ENCODE data around the gene TRIM71. TPM values are rescaled to one million over a fixed set of nuclear protein-coding genes. Genes with fewer than 3 reads are reported as not detected.
A peak's percentile ranks its signal among the peaks of the same experiment; 100 is the strongest.

Gene TRIM71
- total RNA-seq, 1 donor from 2014 or later = 117 TPM

DNA sequence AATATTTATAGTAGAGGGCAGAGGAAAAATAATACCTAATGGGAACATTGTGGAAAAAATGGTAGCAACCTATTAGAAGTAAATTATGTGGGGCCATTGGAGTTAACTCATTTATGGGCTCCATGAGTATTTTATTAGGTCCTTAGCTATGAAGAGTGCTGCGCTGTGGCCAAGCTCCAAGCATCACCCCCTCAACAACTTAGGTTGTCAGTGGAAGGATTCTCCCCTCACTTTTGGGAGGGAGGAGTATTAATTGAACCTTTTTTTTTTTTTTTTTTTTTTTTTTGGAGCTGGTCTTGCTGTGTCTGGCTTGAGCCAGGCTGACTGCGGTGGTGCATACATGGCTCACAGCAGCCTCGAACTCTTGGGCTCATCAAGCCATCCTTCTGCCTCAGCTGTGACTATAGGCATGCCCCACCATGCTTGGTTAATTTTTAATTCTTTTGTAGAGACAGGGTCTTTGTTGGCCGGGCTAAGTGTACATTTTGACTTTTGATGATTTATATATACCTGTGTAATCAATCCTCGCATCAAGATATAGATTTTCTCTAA, 45.2 kb downstream of the TRIM71 start:
- peak overlapping the region; percentile 30 for H3K27ac Mint-ChIP-seq (ENCODE audit: unreplicated experiment)
- H3K4me3 Mint-ChIP-seq (ENCODE audit: unreplicated experiment) = peak overlapping the region; percentile 7
- H3K4me1 Mint-ChIP-seq (ENCODE audit: low read depth, unreplicated experiment) = peaks cover 64% of the 10 kb centered on the region
- TF ChIP-seq, protein P1, sequence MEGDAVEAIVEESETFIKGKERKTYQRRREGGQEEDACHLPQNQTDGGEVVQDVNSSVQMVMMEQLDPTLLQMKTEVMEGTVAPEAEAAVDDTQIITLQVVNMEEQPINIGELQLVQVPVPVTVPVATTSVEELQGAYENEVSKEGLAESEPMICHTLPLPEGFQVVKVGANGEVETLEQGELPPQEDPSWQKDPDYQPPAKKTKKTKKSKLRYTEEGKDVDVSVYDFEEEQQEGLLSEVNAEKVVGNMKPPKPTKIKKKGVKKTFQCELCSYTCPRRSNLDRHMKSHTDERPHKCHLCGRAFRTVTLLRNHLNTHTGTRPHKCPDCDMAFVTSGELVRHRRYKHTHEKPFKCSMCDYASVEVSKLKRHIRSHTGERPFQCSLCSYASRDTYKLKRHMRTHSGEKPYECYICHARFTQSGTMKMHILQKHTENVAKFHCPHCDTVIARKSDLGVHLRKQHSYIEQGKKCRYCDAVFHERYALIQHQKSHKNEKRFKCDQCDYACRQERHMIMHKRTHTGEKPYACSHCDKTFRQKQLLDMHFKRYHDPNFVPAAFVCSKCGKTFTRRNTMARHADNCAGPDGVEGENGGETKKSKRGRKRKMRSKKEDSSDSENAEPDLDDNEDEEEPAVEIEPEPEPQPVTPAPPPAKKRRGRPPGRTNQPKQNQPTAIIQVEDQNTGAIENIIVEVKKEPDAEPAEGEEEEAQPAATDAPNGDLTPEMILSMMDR (IDR thresholded peaks at IDR 0.05; ENCODE audit: partially characterized antibody, unreplicated experiment) = no peak
- H3K36me3 Mint-ChIP-seq (ENCODE audit: unreplicated experiment) = no peaks in the 10 kb centered on the region
- H3K9me3 Mint-ChIP-seq (ENCODE audit: unreplicated experiment) = peaks cover 20% of the 10 kb centered on the region
- H3K27me3 Mint-ChIP-seq (ENCODE audit: unreplicated experiment) = peaks cover 17% of the 10 kb centered on the region
- no peak for DNase-seq

- TF ChIP-seq, protein P1 (IDR thresholded peaks at IDR 0.05; ENCODE audit: partially characterized antibody, unreplicated experiment) = no peak
- Mint-ChIP-seq H3K4me1 (ENCODE audit: low read depth, unreplicated experiment) (peaks cover 79% of the 10 kb centered on the region), H3K4me3 (ENCODE audit: unreplicated experiment) (peak overlapping the region; percentile 46), H3K27ac (ENCODE audit: unreplicated experiment) (peak overlapping the region; percentile 80), H3K36me3 (ENCODE audit: unreplicated experiment) (no peaks in the 10 kb centered on the region), H3K27me3 (ENCODE audit: unreplicated experiment) (peaks cover 17% of the 10 kb centered on the region), H3K9me3 (ENCODE audit: unreplicated experiment) (peaks cover 16% of the 10 kb centered on the region)
- no peak for DNase-seq
Measured at GRCh38 chr3:32865383-32865782, 47.6 kb downstream of the TRIM71 start.

GRCh38 chr3:32866533-32866932, 48.7 kb downstream of the TRIM71 start:
- TF ChIP-seq, protein P1 (IDR thresholded peaks at IDR 0.05; ENCODE audit: partially characterized antibody, unreplicated experiment) = no peak
- Mint-ChIP-seq H3K27ac (ENCODE audit: unreplicated experiment) (peak overlapping the region; percentile 70), H3K9me3 (ENCODE audit: unreplicated experiment) (peaks cover 20% of the 10 kb centered on the region), H3K4me1 (ENCODE audit: low read depth, unreplicated experiment) (peaks cover 87% of the 10 kb centered on the region), H3K36me3 (ENCODE audit: unreplicated experiment) (no peaks in the 10 kb centered on the region), H3K27me3 (ENCODE audit: unreplicated experiment) (peaks cover 20% of the 10 kb centered on the region), H3K4me3 (ENCODE audit: unreplicated experiment) (peak overlapping the region; percentile 36)
- no peak for DNase-seq

DNA sequence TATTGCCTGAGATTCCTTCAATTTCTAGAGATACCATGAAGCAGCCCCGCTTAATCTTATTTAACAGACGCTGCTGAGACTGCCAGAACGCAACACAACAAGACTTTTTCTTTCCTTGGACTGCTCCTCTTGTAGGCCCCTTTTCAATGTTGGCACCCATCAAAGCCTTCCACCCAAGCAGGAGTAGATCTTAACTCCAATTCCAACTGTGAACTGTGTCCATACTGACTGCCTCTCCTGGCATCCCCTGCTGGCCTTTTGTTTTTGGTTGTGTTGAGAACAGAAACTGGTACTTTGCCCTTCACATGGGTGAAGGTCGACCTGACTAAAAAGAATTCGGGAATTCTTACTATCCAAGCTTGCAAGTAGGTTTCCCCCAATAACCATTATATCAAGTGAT, 50.2 kb downstream of the TRIM71 start:
- peaks cover 22% of the 10 kb centered on the region for H3K27me3 Mint-ChIP-seq (ENCODE audit: unreplicated experiment)
- TF ChIP-seq, protein P1 (IDR thresholded peaks at IDR 0.05; ENCODE audit: partially characterized antibody, unreplicated experiment) = no peak
- H3K27ac Mint-ChIP-seq (ENCODE audit: unreplicated experiment) = peak overlapping the region; percentile 22
- DNase-seq = no peak
- peaks cover 20% of the 10 kb centered on the region for H3K9me3 Mint-ChIP-seq (ENCODE audit: unreplicated experiment)
- H3K4me3 Mint-ChIP-seq (ENCODE audit: unreplicated experiment) = peak overlapping the region; percentile 12
- H3K36me3 Mint-ChIP-seq (ENCODE audit: unreplicated experiment) = no peaks in the 10 kb centered on the region
- H3K4me1 Mint-ChIP-seq (ENCODE audit: low read depth, unreplicated experiment) = peaks cover 82% of the 10 kb centered on the region

DNA sequence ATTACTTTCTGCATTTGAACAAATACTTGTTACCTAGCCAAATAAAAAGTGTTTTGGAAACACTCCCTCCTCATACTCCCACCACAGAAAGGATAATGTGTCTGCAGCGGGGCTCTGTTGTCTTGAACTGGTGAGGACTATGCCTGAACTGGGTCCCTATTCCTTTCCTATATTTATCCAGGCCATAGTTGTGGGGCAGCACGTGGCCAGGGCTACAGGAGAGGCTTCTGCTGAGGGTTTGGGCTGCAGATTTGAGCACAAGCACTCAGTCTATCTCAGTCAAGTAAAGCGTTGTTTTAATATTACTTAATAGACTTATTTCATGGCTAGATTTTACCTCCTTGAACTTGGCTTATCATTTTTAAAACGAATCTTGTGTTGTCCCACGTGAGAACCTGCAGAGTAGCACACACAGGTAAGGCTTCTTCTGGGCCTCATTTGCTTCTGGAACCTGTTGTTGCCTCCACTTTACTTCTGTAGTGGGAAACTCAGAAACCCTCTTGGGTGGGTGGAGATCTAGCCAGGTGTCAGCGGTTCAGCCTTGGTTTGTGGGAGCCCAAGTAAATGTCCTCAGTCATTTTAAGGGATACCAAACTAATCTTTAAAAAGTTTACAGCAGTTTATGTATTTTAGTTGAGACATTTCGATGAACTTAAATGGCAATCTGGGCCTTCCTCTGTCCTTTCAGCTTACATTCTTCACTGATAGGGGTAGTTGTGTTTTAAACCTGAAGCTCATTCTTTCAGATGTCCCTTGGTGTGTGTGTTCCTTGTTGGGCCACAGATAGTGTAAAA, 51.1 kb downstream of the TRIM71 start:
- H3K4me3 Mint-ChIP-seq (ENCODE audit: unreplicated experiment) = peak overlapping the region; percentile 86
- H3K4me1 Mint-ChIP-seq (ENCODE audit: low read depth, unreplicated experiment) = peaks cover 79% of the 10 kb centered on the region
- no peaks in the 10 kb centered on the region for H3K36me3 Mint-ChIP-seq (ENCODE audit: unreplicated experiment)
- H3K27me3 Mint-ChIP-seq (ENCODE audit: unreplicated experiment) = peaks cover 22% of the 10 kb centered on the region
- TF ChIP-seq, protein P1 (IDR thresholded peaks at IDR 0.05; ENCODE audit: partially characterized antibody, unreplicated experiment) = no peak
- H3K9me3 Mint-ChIP-seq (ENCODE audit: unreplicated experiment) = peaks cover 25% of the 10 kb centered on the region
- peak overlapping the region; percentile 77 for H3K27ac Mint-ChIP-seq (ENCODE audit: unreplicated experiment)
- DNase-seq = no peak
